HG03175 (cell line): ENCODE results near the gene PES1.
"Not testable (repeated sequence)": the region's sequence is repeated elsewhere in the genome, so short reads cannot be mapped to it uniquely, and the experiment has no call there.

Source experiments
- ATAC-seq: cut with Tn5 transposase; IDR thresholded peaks from one replicate; pipeline ENCODE4 v1.9.1; 2021; ENCODE audit warnings: mild to moderate bottlenecking, moderate library complexity; ENCODE audit not compliant: unreplicated experiment

The PES1 gene

GRCh38 chr22:30578481-30578880, 13.2 kb downstream of the PES1 start:
- ATAC-seq, result no peak

- no peak for ATAC-seq
Measured at GRCh38 chr22:30575859-30576258, 15.9 kb downstream of the PES1 start.

GRCh38 chr22:30574997-30575671, 16.6 kb downstream of the PES1 start:
- no peak for ATAC-seq

GRCh38 chr22:30574095-30574981, 17.4 kb downstream of the PES1 start, which contains the start of gene GAL3ST1:
Gene GAL3ST1 (minus strand): TSS chr22:30574665. CDS start chr22:30557392, 17,273 bp downstream.
- no peak for ATAC-seq

GRCh38 chr22:30573594-30574094, 18.1 kb downstream of the PES1 start:
- no peak for ATAC-seq

GRCh38 chr22:30572840-30573593, 18.7 kb downstream of the PES1 start:
- ATAC-seq, result no peak

- ATAC-seq, result no peak
Measured at GRCh38 chr22:30572210-30572609, 19.5 kb downstream of the PES1 start.

- ATAC-seq, result no peak
Measured at GRCh38 chr22:30569674-30570202, 22.0 kb downstream of the PES1 start.

- ATAC-seq, result no peak
Measured at GRCh38 chr22:30568137-30568805, 23.4 kb downstream of the PES1 start.

GRCh38 chr22:30567277-30567676, 24.4 kb downstream of the PES1 start:
- ATAC-seq, result not testable (repeated sequence)

GRCh38 chr22:30566125-30566524, 25.6 kb downstream of the PES1 start:
- ATAC-seq, result no peak

- no peak for ATAC-seq
Measured at GRCh38 chr22:30565341-30565740, 26.4 kb downstream of the PES1 start.

GRCh38 chr22:30564761-30565119, 27.0 kb downstream of the PES1 start:
- no peak for ATAC-seq

- ATAC-seq, result no peak
Measured at GRCh38 chr22:30564045-30564760, 27.5 kb downstream of the PES1 start.

GRCh38 chr22:30562366-30562765, 29.3 kb downstream of the PES1 start:
- ATAC-seq, result no peak

GRCh38 chr22:30561402-30562189, 30.1 kb downstream of the PES1 start:
- no peak for ATAC-seq

- not testable (repeated sequence) for ATAC-seq
Measured at GRCh38 chr22:30560643-30561202, 31.0 kb downstream of the PES1 start.

GRCh38 chr22:30559889-30560288, 31.8 kb downstream of the PES1 start:
- ATAC-seq, result no peak

GRCh38 chr22:30557243-30557642, 34.5 kb downstream of the PES1 start:
- no peak for ATAC-seq
